Left colon (tissue), 2 donors: Measurements from ENCODE around the gene MCF2L. TPM values are rescaled to one million over a fixed set of nuclear protein-coding genes. Genes with fewer than 3 reads are reported as not detected.

Source experiments
- ATAC-seq: fragments of 200-7000 bp; cut with Tn5 transposase; one replicate; pipeline ENCODE4 v1.9.1; 2020; ENCODE audit warnings: mild to moderate bottlenecking, moderate library complexity
- DNase-seq, 2 donors: peaks; one replicate each; pipeline ENCODE4 v3.0.0-alpha.2; 2020
- intact Hi-C, 2 donors: fragments of 100-400 bp; cut with DNase I in 1 of 2; cut with micrococcal nuclease in 1 of 2; formaldehyde crosslinking; loops; one replicate each; pipeline versions ENCODE4 v1.11.2 to v1.14.0; 2022; cut with DNase I, micrococcal nuclease
- total RNA-seq, 2 donors: library from RNA; stranded (reverse); fragmentation: NEBNext Ultra II Directional; extraction: Animal tissue kit (Norgen Biotek cat#: 25700); gene quantifications; one replicate each; pipeline ENCODE4 v1.2.1, GENCODE V29; 2021
- donor health status: DM: no; HTN: no; CAD: no.
- donor health status: DM: yes; HTN: yes; CAD: no.

MCF2L gene
- total RNA-seq, 2 donors from 2014 or later = 86.9 to 101 TPM

GRCh38 chr13:112959701-112960542, 9.1 kb upstream of the MCF2L start:
- ATAC-seq (no peak), DNase-seq (peak in 1 of 2 donors; percentile 8)
- intact Hi-C loops = no loop called here

- no peak for DNase-seq
- ATAC-seq = no peak
- intact Hi-C loops = no loop called here
These were observed 8.3 kb upstream of the MCF2L start for GRCh38 chr13:112960706-112961105.

- intact Hi-C loops = no loop called here
- peak in 1 of 2 donors; percentile 11 for DNase-seq
- no peak for ATAC-seq
These were observed 7.3 kb upstream of the MCF2L start for GRCh38 chr13:112961457-112962369.

GRCh38 chr13:112962396-112962795, 6.6 kb upstream of the MCF2L start:
- DNase-seq = peak in 1 of 2 donors; percentile 20
- intact Hi-C loops = no loop called here
- no peak for ATAC-seq

GRCh38 chr13:112962911-112963625, 5.9 kb upstream of the MCF2L start:
- intact Hi-C loops = no loop called here
- ATAC-seq = no peak
- DNase-seq = peak in 1 of 2 donors; percentile 16

- intact Hi-C loops = no loop called here
- ATAC-seq (no peak), DNase-seq (peak in 1 of 2 donors; percentile 17)
These were observed 5.4 kb upstream of the MCF2L start for GRCh38 chr13:112963641-112964040.

GRCh38 chr13:112964971-112965492, 4.0 kb upstream of the MCF2L start:
- peak; percentile 6 for ATAC-seq
- DNase-seq = no peak
- intact Hi-C loops = no loop called here

GRCh38 chr13:112965573-112966115, 3.4 kb upstream of the MCF2L start:
- no peak for ATAC-seq
- DNase-seq = no peak
- intact Hi-C loops = no loop called here

GRCh38 chr13:112966776-112967175, 2.2 kb upstream of the MCF2L start:
- no peak for DNase-seq
- ATAC-seq = no peak
- intact Hi-C loops = no loop called here

- DNase-seq (no peak), ATAC-seq (no peak)
- intact Hi-C loops = no loop called here
These were observed 1.2 kb upstream of the MCF2L start for GRCh38 chr13:112967686-112968379.

GRCh38 chr13:112968380-112968909, 569 bp upstream of the MCF2L start:
- intact Hi-C loops = no loop called here
- peak; percentile 71 to 82 for DNase-seq
- ATAC-seq = peak; percentile 84

- DNase-seq (no peak), ATAC-seq (peak; percentile 11)
- intact Hi-C loops = no loop called here
These were observed 801 bp downstream of the MCF2L start for GRCh38 chr13:112969692-112970338.

GRCh38 chr13:112970552-112971287, 1.7 kb downstream of the MCF2L start:
- no peak for ATAC-seq
- intact Hi-C loops = no loop called here
- no peak for DNase-seq

GRCh38 chr13:112971288-112971643, 2.3 kb downstream of the MCF2L start:
- intact Hi-C loops = no loop called here
- no peak for ATAC-seq
- DNase-seq = no peak

GRCh38 chr13:112972258-112972657, 3.2 kb downstream of the MCF2L start:
- no peak for DNase-seq
- no peak for ATAC-seq
- intact Hi-C loops = no loop called here

GRCh38 chr13:112972867-112973576, 4.0 kb downstream of the MCF2L start:
- peak in 1 of 2 donors; percentile 48 for DNase-seq
- intact Hi-C loops = no loop called here
- ATAC-seq = no peak
